Measurements from ENCODE around the gene SPDEF. TPM values are rescaled to one million over a fixed set of nuclear protein-coding genes. Genes with fewer than 3 reads are reported as not detected.

Gene SPDEF
- polyA plus RNA-seq, 3 donors, result 0.05 TPM; not detected in 2

- H3K4me3 Mint-ChIP-seq, result peak overlapping the region in 1 of 2 donors; percentile 43
Observed at GRCh38 chr6:34563513-34563870, 7.4 kb upstream of the SPDEF start.

GRCh38 chr6:34562861-34563512 is 6.9 kb upstream of the SPDEF start:
- Mint-ChIP-seq H3K9me3 (peaks cover 0 to 4% (median 0%) of the 10 kb centered on the region in 7 donors), H3K4me1 (no peaks in the 10 kb centered on the region), H3K4me3 (no peak overlapping the region), H3K36me3 (no peaks in the 10 kb centered on the region), H3K27ac (no peak overlapping the region), H3K27me3 (ENCODE audit: low read depth in 3 of 3) (peaks cover 1 to 6% (median 3%) of the 10 kb centered on the region in 3 donors)
- Histone ChIP-seq H3K9ac (ENCODE audit: insufficient read depth, low read length, poor library complexity, severe bottlenecking) (no peak overlapping the region), H3K27me3 (ENCODE audit: control insufficient read depth in 2 of 2, insufficient read depth in 2 of 2, low read length in 2 of 2) (no peaks in the 10 kb centered on the region), H3K4me2 (replicated peaks; ENCODE audit: extremely low read depth, low read length, poor library complexity, severe bottlenecking) (no peak overlapping the region), H3K4me3 (replicated peaks in 1 of 3; ENCODE audit: low read depth in 2 of 3, low read length in 3 of 3) (no peak overlapping the region), H2AFZ (ENCODE audit: insufficient read depth, low read depth, low read length, poor library complexity, severe bottlenecking) (no peak overlapping the region), H3K36me3 (replicated peaks in 1 of 2; ENCODE audit: control insufficient read depth in 1 of 2, insufficient read depth in 2 of 2, low read length in 2 of 2) (no peaks in the 10 kb centered on the region), H4K20me1 (ENCODE audit: insufficient read depth, low read length) (no peaks in the 10 kb centered on the region), H3K4me1 (ENCODE audit: control insufficient read depth in 1 of 2, insufficient read depth in 2 of 2, low read length in 2 of 2) (no peaks in the 10 kb centered on the region), H3K27ac (ENCODE audit: low read depth in 1 of 2, low read length in 2 of 2) (no peak overlapping the region), H3K79me2 (ENCODE audit: insufficient read depth, low read length) (no peaks in the 10 kb centered on the region), H3K9me3 (replicated peaks in 1 of 2; ENCODE audit: control insufficient read depth in 1 of 2, insufficient read depth in 1 of 2, low read length in 2 of 2) (no peaks in the 10 kb centered on the region)
- TF ChIP-seq CTCF (IDR thresholded peaks at IDR 0.05), result no peak
- 94% methylated on average over 11 of the region's 15 CpGs for WGBS (ENCODE audit: insufficient coverage)
- intact Hi-C loops (cut with micrococcal nuclease), result no loop called here
- no peak for DNase-seq

More at GRCh38 chr6:34563513-34563870, 7.4 kb upstream of the SPDEF start:
- Histone ChIP-seq H3K4me2 (replicated peaks; ENCODE audit: extremely low read depth, low read length, poor library complexity, severe bottlenecking) (no peak overlapping the region), H3K9me3 (replicated peaks in 1 of 2; ENCODE audit: control insufficient read depth in 1 of 2, insufficient read depth in 1 of 2, low read length in 2 of 2) (no peaks in the 10 kb centered on the region), H3K79me2 (ENCODE audit: insufficient read depth, low read length) (no peaks in the 10 kb centered on the region), H3K27ac (ENCODE audit: low read depth in 1 of 2, low read length in 2 of 2) (no peak overlapping the region), H3K4me1 (ENCODE audit: control insufficient read depth in 1 of 2, insufficient read depth in 2 of 2, low read length in 2 of 2) (no peaks in the 10 kb centered on the region), H3K36me3 (replicated peaks in 1 of 2; ENCODE audit: control insufficient read depth in 1 of 2, insufficient read depth in 2 of 2, low read length in 2 of 2) (no peaks in the 10 kb centered on the region), H3K27me3 (ENCODE audit: control insufficient read depth in 2 of 2, insufficient read depth in 2 of 2, low read length in 2 of 2) (no peaks in the 10 kb centered on the region), H2AFZ (ENCODE audit: insufficient read depth, low read depth, low read length, poor library complexity, severe bottlenecking) (no peak overlapping the region), H3K4me3 (replicated peaks in 1 of 3; ENCODE audit: low read depth in 2 of 3, low read length in 3 of 3) (no peak overlapping the region), H3K9ac (ENCODE audit: insufficient read depth, low read length, poor library complexity, severe bottlenecking) (no peak overlapping the region), H4K20me1 (ENCODE audit: insufficient read depth, low read length) (no peaks in the 10 kb centered on the region)
- DNase-seq, result no peak
- intact Hi-C loops (cut with micrococcal nuclease), result no loop called here
- Mint-ChIP-seq H3K27me3 (ENCODE audit: low read depth in 3 of 3) (peaks cover 3 to 6% (median 4%) of the 10 kb centered on the region in 3 donors), H3K27ac (peak overlapping the region in 1 of 7 donors; percentile 6), H3K36me3 (no peaks in the 10 kb centered on the region), H3K9me3 (no peaks in the 10 kb centered on the region), H3K4me1 (no peaks in the 10 kb centered on the region)
- WGBS (ENCODE audit: insufficient coverage), result 93% methylated on average over 5 of the region's 7 CpGs
- TF ChIP-seq CTCF (IDR thresholded peaks at IDR 0.05), result no peak

All from CD14-positive monocyte (primary cell).